IMR-90 (cell line): Measurements from ENCODE around the gene LHFPL3. TPM values are rescaled to one million over a fixed set of nuclear protein-coding genes. Genes with fewer than 3 reads are reported as not detected.

Source experiments
- ATAC-seq: fragments of 200-7000 bp; cut with Tn5 transposase; 2 replicates; pipeline ENCODE4 v1.9.1; 2020; ENCODE audit warnings: low read depth, mild to moderate bottlenecking, moderate library complexity
- BruUV-seq: library from RNA; stranded (reverse); fragments of 400-500 nt; replicated peaks from 2 replicates; lab custom pipeline; 2021; lab: Mats Ljungman, UMichigan
- CTCF ChIA-PET: fragments of 300-600 bp; formaldehyde crosslinking; extraction: SDS; loops from one replicate; lab custom pipeline; 2021; ENCODE audit warnings: antibody characterized with exemption; lab: Yijun Ruan, JAX
- POLR2A ChIA-PET: fragments of 300-600 bp; sonication (Branson Sonifier 250); formaldehyde crosslinking; loops from one replicate; lab custom pipeline; 2022; ENCODE audit warnings: antibody characterized with exemption; ENCODE audit not compliant: unreplicated experiment; lab: Charles Lee
- DNase-seq: peaks from one replicate; pipeline ENCODE4 v3.0.0; 2013
- H2AFZ ChIP-seq: replicated peaks from 2 replicates; pipeline ENCODE3; 2013; ENCODE audit warnings: low read length, mild to moderate bottlenecking; ENCODE audit not compliant: poor library complexity
- H2AK5ac ChIP-seq: 2 replicates; pipeline ENCODE4 v1.6.1; 2013; ENCODE audit warnings: low read depth, low read length, inconsistent platforms
- H2AK9ac ChIP-seq: replicated peaks from 2 replicates; pipeline ENCODE3; 2013; ENCODE audit warnings: mild to moderate bottlenecking, low read depth, low read length, moderate library complexity; ENCODE audit not compliant: poor library complexity
- H2BK120ac ChIP-seq: 2 replicates; pipeline ENCODE4 v1.6.1; 2013; ENCODE audit warnings: low read depth, low read length, inconsistent platforms
- H2BK15ac ChIP-seq: 3 replicates; pipeline ENCODE4 v1.6.1; 2013; ENCODE audit warnings: low read depth, low read length, inconsistent platforms
- H2BK20ac ChIP-seq: 2 replicates; pipeline ENCODE4 v1.6.1; 2013; ENCODE audit warnings: low read depth, mild to moderate bottlenecking, inconsistent platforms, low read length, moderate library complexity
- H2BK5ac ChIP-seq: 2 replicates; pipeline ENCODE4 v1.6.1; 2013; ENCODE audit warnings: mild to moderate bottlenecking, low read depth, low read length, inconsistent platforms; ENCODE audit not compliant: poor library complexity, severe bottlenecking
- H3K14ac ChIP-seq: replicated peaks from 2 replicates; pipeline ENCODE4 v1.6.1; 2013; ENCODE audit warnings: low read depth, low read length, inconsistent platforms
- H3K18ac ChIP-seq: 2 replicates; pipeline ENCODE4 v1.6.1; 2013; ENCODE audit warnings: low read depth, low read length, control low read depth
- H3K23ac ChIP-seq: 2 replicates; pipeline ENCODE4 v1.6.1; 2013; ENCODE audit warnings: low read depth, low read length, inconsistent platforms
- H3K27ac ChIP-seq: 2 replicates; pipeline ENCODE4 v1.5.1; 2013; ENCODE audit warnings: mild to moderate bottlenecking, control low read depth, low read length; ENCODE audit not compliant: insufficient read depth
- H3K27me3 ChIP-seq: 2 replicates; pipeline ENCODE4 v1.6.1; 2013; ENCODE audit warnings: low read length; ENCODE audit not compliant: control insufficient read depth, insufficient read depth
- H3K36me3 ChIP-seq: 2 replicates; pipeline ENCODE4 v1.6.1; 2013; ENCODE audit warnings: low read length, mixed read lengths; ENCODE audit not compliant: control insufficient read depth, insufficient read depth
- H3K4ac ChIP-seq: 2 replicates; pipeline ENCODE4 v1.6.1; 2013; ENCODE audit warnings: low read depth, low read length, inconsistent platforms
- H3K4me1 ChIP-seq: 2 replicates; pipeline ENCODE4 v1.6.1; 2013; ENCODE audit warnings: low read length, mixed read lengths; ENCODE audit not compliant: control insufficient read depth, insufficient read depth
- H3K4me2 ChIP-seq: 2 replicates; pipeline ENCODE4 v1.6.1; 2013; ENCODE audit warnings: low read depth, mild to moderate bottlenecking, control low read depth, low read length, moderate library complexity
- H3K4me3 ChIP-seq: 2 replicates; pipeline ENCODE4 v1.5.1; 2013; ENCODE audit warnings: low read depth, mild to moderate bottlenecking, control low read depth, low read length, moderate library complexity; ENCODE audit not compliant: insufficient read depth
- H3K56ac ChIP-seq: 2 replicates; pipeline ENCODE4 v1.6.1; 2013; ENCODE audit warnings: low read length, inconsistent platforms; ENCODE audit not compliant: insufficient read depth; ENCODE audit errors: extremely low read depth
- H3K79me1 ChIP-seq, 2 experiments: 2 replicates each; pipeline ENCODE4 v1.6.1; 2013; ENCODE audit warnings: low read length in 2 of 2, inconsistent platforms in 1 of 2, low read depth in 1 of 2
- H3K9ac ChIP-seq: 2 replicates; pipeline ENCODE4 v1.6.1; 2013; ENCODE audit warnings: low read depth, low read length, control low read depth
- H3K9me1 ChIP-seq: 2 replicates; pipeline ENCODE4 v1.6.1; 2013; ENCODE audit warnings: low read length, inconsistent platforms; ENCODE audit not compliant: insufficient read depth
- H3K9me3 ChIP-seq: 2 replicates; pipeline ENCODE4 v1.6.1; 2013; ENCODE audit warnings: low read length; ENCODE audit not compliant: control insufficient read depth, insufficient read depth
- H4K20me1 ChIP-seq: 2 replicates; pipeline ENCODE4 v1.6.1; 2013; ENCODE audit warnings: low read length, inconsistent platforms; ENCODE audit not compliant: insufficient read depth
- H4K5ac ChIP-seq: 2 replicates; pipeline ENCODE4 v1.6.1; 2013; ENCODE audit warnings: mild to moderate bottlenecking, low read depth, low read length, control low read depth
- H4K8ac ChIP-seq, 2 experiments: 2 replicates each; pipeline ENCODE4 v1.6.1; 2013; ENCODE audit warnings: low read depth in 2 of 2, low read length in 2 of 2, control low read depth in 1 of 2, inconsistent platforms in 1 of 2
- H4K91ac ChIP-seq: 2 replicates; pipeline ENCODE4 v1.6.1; 2013; ENCODE audit warnings: low read depth, low read length, inconsistent platforms; ENCODE audit not compliant: insufficient read depth
- CHD1 ChIP-seq: IDR thresholded peaks from 2 replicates; pipeline ENCODE4 v1.6.1; 2012; ENCODE audit warnings: low read depth, low read length, improper control_type of control experiment
- WGBS, 2 experiments: methylation state at CpG; one replicate each; pipeline versions ENCODE4 v1.1.5 to v1.1.7; 2013; ENCODE audit warnings: missing lambda C conversion rate in 2 of 2; ENCODE audit not compliant: insufficient read length in 1 of 2; ENCODE audit errors: extremely low coverage in 2 of 2; 5-methylcytosine and 5-hydroxymethylcytosine counted together
- dilution Hi-C: fragments of 300-500 bp; cut with HindIII; formaldehyde crosslinking; loops from one replicate; pipeline ENCODE4 v1.14.3; 2018; ENCODE audit warnings: low sequenced_read_pairs; ENCODE audit not compliant: unreplicated experiment
- in situ Hi-C: fragments of 300-500 bp; cut with MboI; formaldehyde crosslinking; loops from 3 replicates; pipeline ENCODE4 v1.14.3; 2019; ENCODE audit warnings: low sequenced_read_pairs, inconsistent platforms, mixed read lengths
- intact Hi-C: fragments of 100-400 bp; cut with micrococcal nuclease; formaldehyde crosslinking; loops from 2 replicates; pipeline ENCODE4 v1.10.0; 2022
- polyA plus RNA-seq, 3 experiments: library from polyadenylated mRNA; depleted of rRNA; stranded (reverse); fragments of >200 nt; gene quantifications; 2 replicates each; pipeline ENCODE4 v1.2.3, GENCODE V29; 2012; ENCODE audit warnings: low replicate concordance in 1 of 3
- total RNA-seq: library from RNA; depleted of rRNA; stranded (reverse); fragments of >200 nt; gene quantifications from 2 replicates; pipeline ENCODE4 v1.2.3, GENCODE V29; 2012
- TF ChIP-seq, protein P1 (sequence below): conservative IDR thresholded peaks from 2 replicates; pipeline ENCODE4 v1.5.1; 2012; ENCODE audit warnings: mild to moderate bottlenecking, low read depth, low read length, improper control_type of control experiment

LHFPL3 gene
- total and polyA plus RNA-seq, 2 of the 4 experiments (the other 2 are of a cell fraction): not detected

DNA sequence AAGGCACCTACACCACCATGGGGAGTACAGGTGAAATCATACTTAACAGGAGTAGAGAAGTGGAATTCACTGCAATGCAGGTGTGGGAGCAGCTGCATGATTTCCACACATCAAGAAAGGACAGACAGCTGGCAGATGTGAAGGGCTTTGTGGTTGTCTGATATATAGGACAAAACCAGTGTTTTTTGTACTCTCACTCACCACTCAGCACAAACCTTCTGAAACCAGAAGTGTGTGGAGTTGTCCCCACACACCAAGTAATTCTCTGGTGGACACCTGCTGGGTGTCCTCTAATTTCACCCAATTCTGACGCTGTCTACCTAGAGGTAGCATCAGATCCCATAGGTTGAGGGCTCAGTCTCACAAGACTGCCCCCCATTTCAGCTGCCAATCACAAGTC is 357.9 kb downstream of the LHFPL3 start:
- no peaks in the 10 kb centered on the region for H3K9me1 ChIP-seq
- ChIA-PET POLR2A (no interaction called here), CTCF (no interaction called here)
- no peaks in the 10 kb centered on the region for H3K36me3 ChIP-seq
- intact Hi-C loops: no loop called here
- WGBS, 2 experiments: no CpG with 5 or more reads among the region's 1 CpG
- no peak overlapping the region for H2BK20ac ChIP-seq
- no peak overlapping the region for H3K27ac ChIP-seq
- H2AK5ac ChIP-seq: no peak overlapping the region
- no peaks in the 10 kb centered on the region for H3K79me1 ChIP-seq
- H4K91ac ChIP-seq: no peak overlapping the region
- H2BK15ac ChIP-seq: no peak overlapping the region
- no peak overlapping the region for H3K4me2 ChIP-seq
- H4K8ac ChIP-seq: no peak overlapping the region
- H3K23ac ChIP-seq: no peak overlapping the region
- no TSS peak for BruUV-seq
- no peak overlapping the region for H2AFZ ChIP-seq
- H4K20me1 ChIP-seq: no peaks in the 10 kb centered on the region
- H3K14ac ChIP-seq: no peak overlapping the region
- no peaks in the 10 kb centered on the region for H3K4me1 ChIP-seq
- H3K9me3 ChIP-seq: no peaks in the 10 kb centered on the region; the same call in 1 of the 2 replicates
- H3K9ac ChIP-seq: no peak overlapping the region
- in situ Hi-C loops: no loop called here
- dilution Hi-C loops: no loop called here
- H3K4me3 ChIP-seq: no peak overlapping the region
- no peak overlapping the region for H3K4ac ChIP-seq
- H3K56ac ChIP-seq: no peak overlapping the region
- no peaks in the 10 kb centered on the region for H3K27me3 ChIP-seq
- no peak for ATAC-seq
- H4K5ac ChIP-seq: no peak overlapping the region
- TF ChIP-seq, protein P1, sequence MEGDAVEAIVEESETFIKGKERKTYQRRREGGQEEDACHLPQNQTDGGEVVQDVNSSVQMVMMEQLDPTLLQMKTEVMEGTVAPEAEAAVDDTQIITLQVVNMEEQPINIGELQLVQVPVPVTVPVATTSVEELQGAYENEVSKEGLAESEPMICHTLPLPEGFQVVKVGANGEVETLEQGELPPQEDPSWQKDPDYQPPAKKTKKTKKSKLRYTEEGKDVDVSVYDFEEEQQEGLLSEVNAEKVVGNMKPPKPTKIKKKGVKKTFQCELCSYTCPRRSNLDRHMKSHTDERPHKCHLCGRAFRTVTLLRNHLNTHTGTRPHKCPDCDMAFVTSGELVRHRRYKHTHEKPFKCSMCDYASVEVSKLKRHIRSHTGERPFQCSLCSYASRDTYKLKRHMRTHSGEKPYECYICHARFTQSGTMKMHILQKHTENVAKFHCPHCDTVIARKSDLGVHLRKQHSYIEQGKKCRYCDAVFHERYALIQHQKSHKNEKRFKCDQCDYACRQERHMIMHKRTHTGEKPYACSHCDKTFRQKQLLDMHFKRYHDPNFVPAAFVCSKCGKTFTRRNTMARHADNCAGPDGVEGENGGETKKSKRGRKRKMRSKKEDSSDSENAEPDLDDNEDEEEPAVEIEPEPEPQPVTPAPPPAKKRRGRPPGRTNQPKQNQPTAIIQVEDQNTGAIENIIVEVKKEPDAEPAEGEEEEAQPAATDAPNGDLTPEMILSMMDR: no peak
- no peak for TF ChIP-seq CHD1
- no peak overlapping the region for H2BK5ac ChIP-seq
- no peak overlapping the region for H3K18ac ChIP-seq
- no peak for DNase-seq
- no peak overlapping the region for H2BK120ac ChIP-seq
- no peak overlapping the region for H2AK9ac ChIP-seq
